ENCODE results near the gene ZGRF1.
"Not testable (repeated sequence)": the region's sequence is repeated elsewhere in the genome, so short reads cannot be mapped to it uniquely, and the experiment has no call there.

ZGRF1 gene

GRCh38 chr4:112523764-112524505 lies 112.8 kb downstream of the ZGRF1 start:
- H3K9me3 ChIP-seq (ENCODE audit: control insufficient read depth, low read length) = no peaks in the 10 kb centered on the region
- H3K27ac ChIP-seq (ENCODE audit: low read depth, low read length, severe bottlenecking) = no peak overlapping the region
- peak overlapping the region; percentile 34 for H3K4me3 ChIP-seq (ENCODE audit: extremely low read depth, insufficient read depth, low read length, poor library complexity, severe bottlenecking)
- no peaks in the 10 kb centered on the region for H3K4me1 ChIP-seq (ENCODE audit: control insufficient read depth, insufficient read depth, low read length, poor library complexity, severe bottlenecking)
- H3K36me3 ChIP-seq (ENCODE audit: control insufficient read depth, insufficient read depth, low read length) = no peaks in the 10 kb centered on the region
- 0% methylated on average over 22 to 31 of the region's 46 CpGs for WGBS, 2 experiments (ENCODE audit: insufficient coverage in 2 of 2)

- peak overlapping the region; percentile 34 for H3K4me3 ChIP-seq (ENCODE audit: extremely low read depth, insufficient read depth, low read length, poor library complexity, severe bottlenecking)
Measured at GRCh38 chr4:112523008-112523721, 113.5 kb downstream of the ZGRF1 start.

GRCh38 chr4:112522431-112522830 lies 114.3 kb downstream of the ZGRF1 start:
- H3K36me3 ChIP-seq (ENCODE audit: control insufficient read depth, insufficient read depth, low read length); H3K4me3 ChIP-seq (ENCODE audit: extremely low read depth, insufficient read depth, low read length, poor library complexity, severe bottlenecking); H3K4me1 ChIP-seq (ENCODE audit: control insufficient read depth, insufficient read depth, low read length, poor library complexity, severe bottlenecking); H3K9me3 ChIP-seq (ENCODE audit: control insufficient read depth, low read length); H3K27ac ChIP-seq (ENCODE audit: low read depth, low read length, severe bottlenecking): not testable (repeated sequence)
- 10 to 21% methylated on average over 6 to 12 of the region's 17 CpGs for WGBS, 2 experiments (ENCODE audit: insufficient coverage in 2 of 2)

More at GRCh38 chr4:112523008-112523721, 113.5 kb downstream of the ZGRF1 start:
- no peaks in the 10 kb centered on the region for H3K9me3 ChIP-seq (ENCODE audit: control insufficient read depth, low read length)
- H3K36me3 ChIP-seq (ENCODE audit: control insufficient read depth, insufficient read depth, low read length) = no peaks in the 10 kb centered on the region
- H3K4me1 ChIP-seq (ENCODE audit: control insufficient read depth, insufficient read depth, low read length, poor library complexity, severe bottlenecking) = no peaks in the 10 kb centered on the region
- H3K27ac ChIP-seq (ENCODE audit: low read depth, low read length, severe bottlenecking) = no peak overlapping the region
- 1 to 2% methylated on average over 14 to 22 of the region's 37 CpGs for WGBS, 2 experiments (ENCODE audit: insufficient coverage in 2 of 2)

DNA sequence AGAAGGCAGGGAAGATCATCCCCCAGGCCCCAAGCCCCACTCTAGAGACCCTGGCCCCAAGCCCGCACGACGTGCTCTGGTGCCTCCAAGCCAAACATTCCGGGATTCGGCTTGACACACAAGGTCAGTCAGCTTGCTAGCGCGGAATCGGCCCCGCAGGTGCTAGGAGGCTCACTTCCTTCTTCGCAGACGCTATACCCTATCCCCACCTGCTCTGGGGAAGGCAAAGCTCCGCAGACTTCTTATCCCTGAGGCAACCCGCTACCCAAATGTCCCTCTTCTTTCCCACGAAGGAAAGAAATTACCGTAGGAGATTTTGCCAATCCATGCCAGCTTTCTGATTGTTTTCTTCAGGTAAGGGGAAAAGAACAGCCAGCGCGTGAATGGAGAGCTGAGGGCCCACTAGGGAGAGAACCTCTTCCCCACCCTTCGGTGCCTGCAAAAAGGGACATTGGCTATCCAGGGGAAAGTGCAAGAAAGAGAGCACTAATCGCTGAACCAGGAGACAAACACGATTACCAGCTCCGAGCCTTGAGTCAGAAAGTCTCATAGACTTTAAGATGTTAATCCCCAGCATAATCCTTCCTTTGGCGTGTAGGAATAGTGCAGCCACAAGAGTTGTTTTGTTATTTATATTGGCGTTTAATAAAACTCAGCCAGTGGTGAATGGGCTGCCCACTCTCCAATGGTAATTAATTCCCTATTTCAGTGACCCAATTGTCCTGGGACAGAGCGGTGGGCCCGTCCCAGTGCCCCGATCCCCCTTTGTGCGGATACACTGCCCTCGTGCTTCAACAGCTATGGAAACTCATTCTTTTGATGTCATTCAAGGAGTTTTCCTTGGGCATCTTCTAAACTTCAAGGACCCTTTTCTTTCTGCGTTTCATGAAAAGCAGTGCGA lies 115.3 kb downstream of the ZGRF1 start:
- Histone ChIP-seq H3K4me3 (ENCODE audit: extremely low read depth, insufficient read depth, low read length, poor library complexity, severe bottlenecking) (no peak overlapping the region), H3K4me1 (ENCODE audit: control insufficient read depth, insufficient read depth, low read length, poor library complexity, severe bottlenecking) (peaks cover 8% of the 10 kb centered on the region), H3K9me3 (ENCODE audit: control insufficient read depth, low read length) (no peaks in the 10 kb centered on the region), H3K36me3 (ENCODE audit: control insufficient read depth, insufficient read depth, low read length) (no peaks in the 10 kb centered on the region), H3K27ac (ENCODE audit: low read depth, low read length, severe bottlenecking) (no peak overlapping the region)
- 0 to 1% methylated on average over 14 to 21 of the region's 30 CpGs for WGBS, 2 experiments (ENCODE audit: insufficient coverage in 2 of 2)

DNA sequence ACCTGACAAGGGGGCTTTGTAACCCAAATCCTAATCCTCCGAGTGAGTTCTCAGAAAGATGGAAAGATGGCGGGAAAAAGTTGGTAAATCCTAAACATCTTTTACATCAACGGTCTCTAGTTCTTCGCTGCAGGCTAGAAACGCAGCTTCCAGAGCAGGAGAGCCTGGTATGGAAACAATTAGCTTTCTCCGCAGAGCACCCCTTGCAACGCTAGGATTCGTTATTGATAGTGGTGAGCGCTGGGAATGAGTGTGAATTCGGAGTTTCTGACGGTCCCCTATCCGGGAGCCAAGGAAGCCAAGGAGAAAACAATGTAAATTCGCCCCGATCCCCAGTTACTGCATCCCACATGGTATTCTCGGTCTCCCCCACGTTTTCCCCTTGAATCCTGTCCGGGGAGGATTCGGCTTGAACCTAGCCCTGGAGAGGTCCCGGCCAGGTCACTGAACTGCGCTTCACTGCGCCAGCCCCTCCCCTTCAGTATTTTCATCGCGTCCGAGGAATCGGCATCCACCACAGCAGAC lies 116.0 kb downstream of the ZGRF1 start:
- peaks cover 8% of the 10 kb centered on the region for H3K4me1 ChIP-seq (ENCODE audit: control insufficient read depth, insufficient read depth, low read length, poor library complexity, severe bottlenecking)

DNA sequence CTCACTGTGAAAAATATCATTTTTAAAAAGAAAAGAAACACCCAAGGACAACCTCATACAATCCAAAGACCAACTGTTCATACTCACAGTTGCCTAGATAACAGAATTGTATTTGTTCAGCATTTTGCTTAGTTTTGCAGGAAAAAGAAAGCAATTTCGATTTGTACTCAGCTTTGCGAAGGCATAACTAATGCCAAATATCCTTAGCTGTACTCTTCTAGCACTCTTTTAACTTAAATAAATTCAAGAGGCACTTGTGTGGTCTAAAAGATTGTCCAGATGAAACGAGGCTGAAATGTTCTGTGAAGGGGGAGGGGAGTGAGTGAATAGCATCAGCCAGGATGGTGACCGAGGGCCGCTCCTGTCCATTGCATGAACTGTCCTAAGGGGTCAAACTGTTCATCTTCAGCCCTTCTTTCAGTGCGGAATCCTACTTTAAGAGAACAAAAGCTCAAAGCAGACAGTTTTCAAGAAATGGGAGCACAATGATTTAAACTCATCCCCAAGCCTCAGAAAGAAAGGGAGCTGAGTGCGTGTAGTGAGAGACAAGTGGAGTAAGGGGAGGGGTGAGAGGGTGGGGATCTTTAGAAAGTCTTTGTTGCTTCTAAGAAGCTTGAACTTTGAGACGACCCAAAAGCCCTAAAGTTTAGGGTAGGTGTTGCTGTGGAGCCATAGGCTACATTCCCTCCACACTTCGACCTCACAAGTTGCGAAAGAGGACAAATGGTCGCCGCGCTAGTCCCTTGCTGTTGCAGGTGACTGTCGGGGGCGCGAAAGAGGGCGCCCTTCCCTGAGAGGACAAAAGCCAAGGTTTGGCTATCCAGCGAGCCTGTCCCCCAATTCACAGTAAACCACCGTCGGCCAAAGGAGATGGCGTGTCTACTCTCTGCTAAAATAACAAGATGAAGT lies 116.8 kb downstream of the ZGRF1 start:
- peaks cover 8% of the 10 kb centered on the region for H3K4me1 ChIP-seq (ENCODE audit: control insufficient read depth, insufficient read depth, low read length, poor library complexity, severe bottlenecking)
- no peak overlapping the region for H3K4me3 ChIP-seq (ENCODE audit: extremely low read depth, insufficient read depth, low read length, poor library complexity, severe bottlenecking)
- no peak overlapping the region for H3K27ac ChIP-seq (ENCODE audit: low read depth, low read length, severe bottlenecking)
- H3K9me3 ChIP-seq (ENCODE audit: control insufficient read depth, low read length) = no peaks in the 10 kb centered on the region
- no peaks in the 10 kb centered on the region for H3K36me3 ChIP-seq (ENCODE audit: control insufficient read depth, insufficient read depth, low read length)
- 1 to 2% methylated on average over 10 to 17 of the region's 21 CpGs for WGBS, 2 experiments (ENCODE audit: insufficient coverage in 2 of 2)

More for the DNA sequence above, 116.0 kb downstream of the ZGRF1 start:
- Histone ChIP-seq H3K4me3 (ENCODE audit: extremely low read depth, insufficient read depth, low read length, poor library complexity, severe bottlenecking) (no peak overlapping the region), H3K36me3 (ENCODE audit: control insufficient read depth, insufficient read depth, low read length) (no peaks in the 10 kb centered on the region), H3K27ac (ENCODE audit: low read depth, low read length, severe bottlenecking) (no peak overlapping the region), H3K9me3 (ENCODE audit: control insufficient read depth, low read length) (no peaks in the 10 kb centered on the region)
- WGBS, 2 experiments (ENCODE audit: insufficient coverage in 2 of 2) = 0 to 2% methylated on average over 14 to 22 of the region's 25 CpGs

DNA sequence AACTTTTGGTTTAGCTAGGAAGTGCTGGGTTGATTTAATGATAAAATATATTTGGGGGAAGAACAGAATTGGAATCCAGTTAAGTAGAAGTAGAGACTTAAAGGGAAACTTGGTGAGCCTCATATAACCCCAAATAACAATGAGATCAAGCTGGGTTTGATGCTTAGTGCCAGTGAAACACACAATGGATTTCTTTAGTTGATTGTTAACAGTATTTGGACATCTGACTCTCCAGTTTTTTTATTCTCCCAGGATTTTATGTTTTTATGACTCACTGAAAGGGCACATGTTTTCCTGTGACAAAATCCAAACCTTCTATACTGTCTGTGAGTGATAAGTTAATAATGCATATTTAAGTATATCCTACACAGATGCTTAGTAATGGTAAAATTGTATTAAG lies 118.0 kb downstream of the ZGRF1 start:
- H3K36me3 ChIP-seq (ENCODE audit: control insufficient read depth, insufficient read depth, low read length) = no peaks in the 10 kb centered on the region
- no peaks in the 10 kb centered on the region for H3K9me3 ChIP-seq (ENCODE audit: control insufficient read depth, low read length)
- peaks cover 10% of the 10 kb centered on the region for H3K4me1 ChIP-seq (ENCODE audit: control insufficient read depth, insufficient read depth, low read length, poor library complexity, severe bottlenecking)
- H3K27ac ChIP-seq (ENCODE audit: low read depth, low read length, severe bottlenecking) = no peak overlapping the region
- no peak overlapping the region for H3K4me3 ChIP-seq (ENCODE audit: extremely low read depth, insufficient read depth, low read length, poor library complexity, severe bottlenecking)

- no peaks in the 10 kb centered on the region for H3K36me3 ChIP-seq (ENCODE audit: control insufficient read depth, insufficient read depth, low read length)
- WGBS, 2 experiments (ENCODE audit: insufficient coverage in 2 of 2) = 76% methylated on average over 2 of the region's 3 CpGs; no CpG with 5 or more reads in 1 of the 2 experiments
- peaks cover 10% of the 10 kb centered on the region for H3K4me1 ChIP-seq (ENCODE audit: control insufficient read depth, insufficient read depth, low read length, poor library complexity, severe bottlenecking)
- H3K9me3 ChIP-seq (ENCODE audit: control insufficient read depth, low read length) = no peaks in the 10 kb centered on the region
- no peak overlapping the region for H3K27ac ChIP-seq (ENCODE audit: low read depth, low read length, severe bottlenecking)
- no peak overlapping the region for H3K4me3 ChIP-seq (ENCODE audit: extremely low read depth, insufficient read depth, low read length, poor library complexity, severe bottlenecking)
Measured at GRCh38 chr4:112517911-112518310, 118.8 kb downstream of the ZGRF1 start.

DNA sequence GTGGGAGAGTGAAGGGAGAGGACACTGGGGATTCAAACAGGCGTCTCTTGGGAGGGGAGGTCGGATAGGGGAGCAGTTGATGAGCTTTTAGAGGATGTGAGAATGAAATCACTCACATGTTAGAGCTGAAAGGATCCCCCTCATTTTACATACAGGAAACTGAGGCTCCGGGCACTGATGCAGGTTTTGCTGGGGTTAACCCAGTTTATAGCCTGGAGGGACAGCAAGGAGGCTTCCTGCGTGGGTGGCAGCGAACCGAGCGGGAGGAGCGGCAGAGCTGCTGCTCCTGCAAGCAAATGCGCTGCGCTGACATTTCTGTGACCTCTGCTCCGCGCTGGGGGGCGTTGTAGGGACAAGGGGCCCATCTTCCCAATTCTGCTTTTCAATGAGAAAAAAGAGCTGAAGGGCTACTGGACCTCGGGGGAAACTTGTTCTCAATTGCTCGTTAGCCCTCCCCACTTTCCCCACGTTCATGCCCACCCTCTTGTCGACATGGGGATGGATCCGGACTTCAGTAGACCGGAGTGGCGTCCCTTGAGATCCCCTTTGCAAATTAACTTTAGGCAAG lies 119.6 kb downstream of the ZGRF1 start:
- no peak overlapping the region for H3K4me3 ChIP-seq (ENCODE audit: extremely low read depth, insufficient read depth, low read length, poor library complexity, severe bottlenecking)
- 0 to 2% methylated on average over 7 to 13 of the region's 20 CpGs for WGBS, 2 experiments (ENCODE audit: insufficient coverage in 2 of 2)
- no peak overlapping the region for H3K27ac ChIP-seq (ENCODE audit: low read depth, low read length, severe bottlenecking)
- no peaks in the 10 kb centered on the region for H3K9me3 ChIP-seq (ENCODE audit: control insufficient read depth, low read length)
- H3K36me3 ChIP-seq (ENCODE audit: control insufficient read depth, insufficient read depth, low read length) = no peaks in the 10 kb centered on the region
- peaks cover 10% of the 10 kb centered on the region for H3K4me1 ChIP-seq (ENCODE audit: control insufficient read depth, insufficient read depth, low read length, poor library complexity, severe bottlenecking)

Data from mesodermal cell (in vitro differentiated cells).